ENCODE data around the gene RAC2.

DNA sequence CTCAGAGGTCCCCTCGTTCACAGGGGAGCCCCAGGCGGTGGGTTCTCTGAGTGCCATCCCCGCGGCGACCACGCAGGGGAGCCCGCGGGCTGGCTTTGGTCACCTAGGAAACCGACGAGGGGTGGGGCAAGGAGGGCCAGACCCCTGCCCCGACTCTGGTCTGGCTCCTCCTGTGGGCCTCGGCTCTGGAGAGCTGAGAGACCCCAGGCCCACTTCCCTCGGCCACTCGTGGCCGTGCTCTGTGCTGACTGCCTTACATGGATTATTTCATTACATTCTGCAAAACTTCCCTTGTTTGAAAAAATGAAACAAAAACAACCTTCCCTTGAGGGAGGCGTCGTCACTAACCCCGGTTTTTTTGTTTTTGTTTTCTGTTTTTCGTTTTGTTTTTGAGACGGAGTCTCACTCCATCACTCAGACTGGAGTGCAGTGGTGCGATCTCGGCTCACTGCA is 23.1 kb upstream of the RAC2 start:
- TF ChIP-seq, protein P1, sequence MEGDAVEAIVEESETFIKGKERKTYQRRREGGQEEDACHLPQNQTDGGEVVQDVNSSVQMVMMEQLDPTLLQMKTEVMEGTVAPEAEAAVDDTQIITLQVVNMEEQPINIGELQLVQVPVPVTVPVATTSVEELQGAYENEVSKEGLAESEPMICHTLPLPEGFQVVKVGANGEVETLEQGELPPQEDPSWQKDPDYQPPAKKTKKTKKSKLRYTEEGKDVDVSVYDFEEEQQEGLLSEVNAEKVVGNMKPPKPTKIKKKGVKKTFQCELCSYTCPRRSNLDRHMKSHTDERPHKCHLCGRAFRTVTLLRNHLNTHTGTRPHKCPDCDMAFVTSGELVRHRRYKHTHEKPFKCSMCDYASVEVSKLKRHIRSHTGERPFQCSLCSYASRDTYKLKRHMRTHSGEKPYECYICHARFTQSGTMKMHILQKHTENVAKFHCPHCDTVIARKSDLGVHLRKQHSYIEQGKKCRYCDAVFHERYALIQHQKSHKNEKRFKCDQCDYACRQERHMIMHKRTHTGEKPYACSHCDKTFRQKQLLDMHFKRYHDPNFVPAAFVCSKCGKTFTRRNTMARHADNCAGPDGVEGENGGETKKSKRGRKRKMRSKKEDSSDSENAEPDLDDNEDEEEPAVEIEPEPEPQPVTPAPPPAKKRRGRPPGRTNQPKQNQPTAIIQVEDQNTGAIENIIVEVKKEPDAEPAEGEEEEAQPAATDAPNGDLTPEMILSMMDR (conservative IDR thresholded peaks at IDR 0.05; ENCODE audit: low read depth, low read length), result peak; percentile 83
- TF ChIP-seq EZH2 (IDR thresholded peaks at IDR 0.05; ENCODE audit: low read length, unreplicated experiment), result no peak
